ENCODE data around the gene MDP1. TPM values are rescaled to one million over a fixed set of nuclear protein-coding genes. Genes with fewer than 3 reads are reported as not detected.
A peak's percentile ranks its signal among the peaks of the same experiment; 100 is the strongest.

Gene MDP1
- total and polyA plus RNA-seq, 10 of the 15 experiments (the other 5 are each of a cell fraction or from before 2014, with no cell fraction given), result 10.4 to 45.8 (median 23.5) TPM

DNA sequence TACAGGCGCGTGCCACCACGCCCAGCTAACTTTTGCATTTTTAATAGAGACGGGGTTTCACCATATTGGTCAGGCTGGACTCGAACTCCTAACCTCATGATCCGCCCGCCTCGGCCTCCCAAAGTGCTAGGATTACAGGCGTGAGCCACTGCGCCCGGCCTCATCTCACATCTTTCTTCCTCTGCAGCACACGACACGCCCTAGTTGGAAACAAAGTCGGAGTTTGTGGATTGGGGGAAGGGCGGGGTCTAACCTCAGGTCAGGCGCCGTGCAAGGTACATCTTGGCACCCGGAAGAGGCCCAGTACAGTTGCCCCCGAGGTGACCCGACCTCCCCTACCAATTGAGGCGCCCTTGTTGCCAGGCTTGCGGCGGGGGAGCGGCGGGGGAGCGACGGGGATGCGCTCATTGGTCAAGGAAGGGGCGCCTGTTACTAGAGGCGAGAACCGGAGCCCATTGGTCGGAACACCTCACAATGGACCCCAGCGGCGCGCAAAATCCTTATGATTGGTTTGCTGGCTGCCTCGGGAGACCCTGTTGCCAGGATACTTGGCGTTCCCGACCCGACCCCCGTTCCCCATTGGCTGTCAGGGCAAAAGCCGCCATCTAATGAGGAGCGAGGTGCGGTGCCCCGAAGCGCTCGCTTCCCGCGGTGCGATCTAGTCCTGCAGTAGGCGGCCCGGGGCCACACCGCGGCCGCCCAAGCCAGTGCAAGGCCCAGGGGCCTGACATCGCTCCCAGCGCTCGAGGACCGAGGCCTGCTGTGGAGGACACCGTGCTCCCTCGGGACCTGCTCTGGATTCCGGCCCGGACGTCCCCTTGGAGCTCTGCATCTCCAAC is 44.2 kb downstream of the MDP1 start, which contains the start of gene REC8 (continued):
- TF ChIP-seq, protein P1, sequence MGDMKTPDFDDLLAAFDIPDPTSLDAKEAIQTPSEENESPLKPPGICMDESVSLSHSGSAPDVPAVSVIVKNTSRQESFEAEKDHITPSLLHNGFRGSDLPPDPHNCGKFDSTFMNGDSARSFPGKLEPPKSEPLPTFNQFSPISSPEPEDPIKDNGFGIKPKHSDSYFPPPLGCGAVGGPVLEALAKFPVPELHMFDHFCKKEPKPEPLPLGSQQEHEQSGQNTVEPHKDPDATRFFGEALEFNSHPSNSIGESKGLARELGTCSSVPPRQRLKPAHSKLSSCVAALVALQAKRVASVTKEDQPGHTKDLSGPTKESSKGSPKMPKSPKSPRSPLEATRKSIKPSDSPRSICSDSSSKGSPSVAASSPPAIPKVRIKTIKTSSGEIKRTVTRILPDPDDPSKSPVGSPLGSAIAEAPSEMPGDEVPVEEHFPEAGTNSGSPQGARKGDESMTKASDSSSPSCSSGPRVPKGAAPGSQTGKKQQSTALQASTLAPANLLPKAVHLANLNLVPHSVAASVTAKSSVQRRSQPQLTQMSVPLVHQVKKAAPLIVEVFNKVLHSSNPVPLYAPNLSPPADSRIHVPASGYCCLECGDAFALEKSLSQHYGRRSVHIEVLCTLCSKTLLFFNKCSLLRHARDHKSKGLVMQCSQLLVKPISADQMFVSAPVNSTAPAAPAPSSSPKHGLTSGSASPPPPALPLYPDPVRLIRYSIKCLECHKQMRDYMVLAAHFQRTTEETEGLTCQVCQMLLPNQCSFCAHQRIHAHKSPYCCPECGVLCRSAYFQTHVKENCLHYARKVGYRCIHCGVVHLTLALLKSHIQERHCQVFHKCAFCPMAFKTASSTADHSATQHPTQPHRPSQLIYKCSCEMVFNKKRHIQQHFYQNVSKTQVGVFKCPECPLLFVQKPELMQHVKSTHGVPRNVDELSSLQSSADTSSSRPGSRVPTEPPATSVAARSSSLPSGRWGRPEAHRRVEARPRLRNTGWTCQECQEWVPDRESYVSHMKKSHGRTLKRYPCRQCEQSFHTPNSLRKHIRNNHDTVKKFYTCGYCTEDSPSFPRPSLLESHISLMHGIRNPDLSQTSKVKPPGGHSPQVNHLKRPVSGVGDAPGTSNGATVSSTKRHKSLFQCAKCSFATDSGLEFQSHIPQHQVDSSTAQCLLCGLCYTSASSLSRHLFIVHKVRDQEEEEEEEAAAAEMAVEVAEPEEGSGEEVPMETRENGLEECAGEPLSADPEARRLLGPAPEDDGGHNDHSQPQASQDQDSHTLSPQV (IDR thresholded peaks at IDR 0.05), result no peak
- no peak for TF ChIP-seq NRF1 (conservative IDR thresholded peaks at IDR 0.05; ENCODE audit: low read depth, low read length)
- no peak for TF ChIP-seq IKZF2 (IDR thresholded peaks at IDR 0.05)
- TF ChIP-seq CREB1 (IDR thresholded peaks at IDR 0.05; ENCODE audit: low read depth), result peak; percentile 38; the same call in 1 of the 2 replicates
- TF ChIP-seq CREM (IDR thresholded peaks at IDR 0.05; ENCODE audit: low read depth), result peak; percentile 8; the same call in 1 of the 2 replicates
- no peak for TF ChIP-seq RCOR1 (conservative IDR thresholded peaks at IDR 0.05; ENCODE audit: low read depth, low read length)
- no peak for TF ChIP-seq SMAD1 (IDR thresholded peaks at IDR 0.05; ENCODE audit: low read depth, partially characterized antibody)
- no peak for TF ChIP-seq STAT1 (conservative IDR thresholded peaks at IDR 0.05)
- TF ChIP-seq SUZ12 (IDR thresholded peaks at IDR 0.05; ENCODE audit: unreplicated experiment), result no peak
- peak; percentile 76 for TF ChIP-seq POLR2A (IDR thresholded peaks at IDR 0.05; ENCODE audit: low read depth, low read length)
- TF ChIP-seq, protein P2, sequence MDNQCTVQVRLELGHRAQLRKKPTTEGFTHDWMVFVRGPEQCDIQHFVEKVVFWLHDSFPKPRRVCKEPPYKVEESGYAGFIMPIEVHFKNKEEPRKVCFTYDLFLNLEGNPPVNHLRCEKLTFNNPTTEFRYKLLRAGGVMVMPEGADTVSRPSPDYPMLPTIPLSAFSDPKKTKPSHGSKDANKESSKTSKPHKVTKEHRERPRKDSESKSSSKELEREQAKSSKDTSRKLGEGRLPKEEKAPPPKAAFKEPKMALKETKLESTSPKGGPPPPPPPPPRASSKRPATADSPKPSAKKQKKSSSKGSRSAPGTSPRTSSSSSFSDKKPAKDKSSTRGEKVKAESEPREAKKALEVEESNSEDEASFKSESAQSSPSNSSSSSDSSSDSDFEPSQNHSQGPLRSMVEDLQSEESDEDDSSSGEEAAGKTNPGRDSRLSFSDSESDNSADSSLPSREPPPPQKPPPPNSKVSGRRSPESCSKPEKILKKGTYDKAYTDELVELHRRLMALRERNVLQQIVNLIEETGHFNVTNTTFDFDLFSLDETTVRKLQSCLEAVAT (IDR thresholded peaks at IDR 0.05), result no peak
- TF ChIP-seq PAX8 (IDR thresholded peaks at IDR 0.05), result no peak
- TF ChIP-seq, protein P3, sequence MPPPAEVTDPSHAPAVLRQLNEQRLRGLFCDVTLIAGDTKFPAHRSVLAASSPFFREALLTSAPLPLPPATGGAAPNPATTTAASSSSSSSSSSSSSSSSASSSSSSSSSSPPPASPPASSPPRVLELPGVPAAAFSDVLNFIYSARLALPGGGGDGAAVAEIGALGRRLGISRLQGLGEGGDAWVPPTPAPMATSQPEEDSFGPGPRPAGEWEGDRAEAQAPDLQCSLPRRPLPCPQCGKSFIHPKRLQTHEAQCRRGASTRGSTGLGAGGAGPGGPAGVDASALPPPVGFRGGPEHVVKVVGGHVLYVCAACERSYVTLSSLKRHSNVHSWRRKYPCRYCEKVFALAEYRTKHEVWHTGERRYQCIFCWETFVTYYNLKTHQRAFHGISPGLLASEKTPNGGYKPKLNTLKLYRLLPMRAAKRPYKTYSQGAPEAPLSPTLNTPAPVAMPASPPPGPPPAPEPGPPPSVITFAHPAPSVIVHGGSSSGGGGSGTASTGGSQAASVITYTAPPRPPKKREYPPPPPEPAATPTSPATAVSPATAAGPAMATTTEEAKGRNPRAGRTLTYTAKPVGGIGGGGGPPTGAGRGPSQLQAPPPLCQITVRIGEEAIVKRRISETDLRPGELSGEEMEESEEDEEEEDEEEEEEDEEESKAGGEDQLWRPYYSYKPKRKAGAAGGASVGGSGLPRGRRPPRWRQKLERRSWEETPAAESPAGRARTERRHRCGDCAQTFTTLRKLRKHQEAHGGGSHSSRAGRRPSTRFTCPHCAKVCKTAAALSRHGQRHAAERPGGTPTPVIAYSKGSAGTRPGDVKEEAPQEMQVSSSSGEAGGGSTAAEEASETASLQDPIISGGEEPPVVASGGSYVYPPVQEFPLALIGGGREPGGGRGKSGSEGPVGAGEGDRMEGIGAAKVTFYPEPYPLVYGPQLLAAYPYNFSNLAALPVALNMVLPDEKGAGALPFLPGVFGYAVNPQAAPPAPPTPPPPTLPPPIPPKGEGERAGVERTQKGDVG (CRISPR knock-in tag; IDR thresholded peaks at IDR 0.05), result no peak
- TF ChIP-seq FOXK2 (IDR thresholded peaks at IDR 0.05), result peak; percentile 12; the same call in 1 of the 2 replicates
- TF ChIP-seq DPF2 (IDR thresholded peaks at IDR 0.05), result no peak
- peak; percentile 87 for TF ChIP-seq RFX5 (IDR thresholded peaks at IDR 0.05; ENCODE audit: low read depth, low read length)
- peak; percentile 74; the same call in 1 of the 2 replicates for TF ChIP-seq YY1 (IDR thresholded peaks at IDR 0.05; ENCODE audit: low read depth, low read length)
- no peak; the same call in 1 of the 2 replicates for TF ChIP-seq TARDBP (IDR thresholded peaks at IDR 0.05; ENCODE audit: borderline replicate concordance)
- no peak; the same call in 1 of the 2 replicates for TF ChIP-seq NFYA (IDR thresholded peaks at IDR 0.05; ENCODE audit: borderline replicate concordance, low read depth, low read length)
- TF ChIP-seq, protein P4, sequence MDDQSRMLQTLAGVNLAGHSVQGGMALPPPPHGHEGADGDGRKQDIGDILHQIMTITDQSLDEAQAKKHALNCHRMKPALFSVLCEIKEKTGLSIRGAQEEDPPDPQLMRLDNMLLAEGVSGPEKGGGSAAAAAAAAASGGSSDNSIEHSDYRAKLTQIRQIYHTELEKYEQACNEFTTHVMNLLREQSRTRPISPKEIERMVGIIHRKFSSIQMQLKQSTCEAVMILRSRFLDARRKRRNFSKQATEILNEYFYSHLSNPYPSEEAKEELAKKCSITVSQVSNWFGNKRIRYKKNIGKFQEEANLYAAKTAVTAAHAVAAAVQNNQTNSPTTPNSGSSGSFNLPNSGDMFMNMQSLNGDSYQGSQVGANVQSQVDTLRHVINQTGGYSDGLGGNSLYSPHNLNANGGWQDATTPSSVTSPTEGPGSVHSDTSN (IDR thresholded peaks at IDR 0.05; ENCODE audit: insufficient replicate concordance, low read depth, low read length), result peak; percentile 3
- TF ChIP-seq YBX1 (IDR thresholded peaks at IDR 0.05), result no peak
- TF ChIP-seq TCF7 (IDR thresholded peaks at IDR 0.05; ENCODE audit: borderline replicate concordance), result no peak

All from GM12878 (cell line).